ENCODE measurements around the gene SLA2.

DNA sequence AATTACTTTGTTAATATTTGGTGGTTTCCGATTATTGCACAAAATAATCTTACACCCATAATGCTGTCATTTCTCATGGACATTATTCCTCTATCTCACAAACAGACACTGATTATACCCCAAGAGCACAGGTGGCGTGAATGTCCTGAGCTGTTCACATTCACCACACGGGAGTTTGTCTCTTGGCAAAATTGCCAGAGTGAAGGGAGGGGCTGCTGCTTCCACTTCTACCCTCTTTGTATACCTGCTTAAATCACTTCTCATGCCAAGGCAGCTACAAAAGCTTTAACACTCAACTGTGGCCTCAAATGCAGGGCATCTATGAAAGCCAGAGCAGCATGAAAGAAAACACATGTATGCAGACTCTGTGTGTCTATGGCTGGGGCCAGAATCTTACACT is 41.9 kb upstream of the SLA2 start:
- TF ChIP-seq TOX (CRISPR knock-in tag; IDR thresholded peaks at IDR 0.05; ENCODE audit: borderline replicate concordance) (no peak), TCF4 (CRISPR knock-in tag; IDR thresholded peaks at IDR 0.05; ENCODE audit: borderline replicate concordance) (no peak), ZNF565 (CRISPR knock-in tag; conservative IDR thresholded peaks at IDR 0.05; ENCODE audit: low read depth) (no peak), OSR1 (CRISPR knock-in tag; IDR thresholded peaks at IDR 0.05) (no peak), ZFP30 (CRISPR knock-in tag; IDR thresholded peaks at IDR 0.05) (no peak)
- TF ChIP-seq, protein P1, sequence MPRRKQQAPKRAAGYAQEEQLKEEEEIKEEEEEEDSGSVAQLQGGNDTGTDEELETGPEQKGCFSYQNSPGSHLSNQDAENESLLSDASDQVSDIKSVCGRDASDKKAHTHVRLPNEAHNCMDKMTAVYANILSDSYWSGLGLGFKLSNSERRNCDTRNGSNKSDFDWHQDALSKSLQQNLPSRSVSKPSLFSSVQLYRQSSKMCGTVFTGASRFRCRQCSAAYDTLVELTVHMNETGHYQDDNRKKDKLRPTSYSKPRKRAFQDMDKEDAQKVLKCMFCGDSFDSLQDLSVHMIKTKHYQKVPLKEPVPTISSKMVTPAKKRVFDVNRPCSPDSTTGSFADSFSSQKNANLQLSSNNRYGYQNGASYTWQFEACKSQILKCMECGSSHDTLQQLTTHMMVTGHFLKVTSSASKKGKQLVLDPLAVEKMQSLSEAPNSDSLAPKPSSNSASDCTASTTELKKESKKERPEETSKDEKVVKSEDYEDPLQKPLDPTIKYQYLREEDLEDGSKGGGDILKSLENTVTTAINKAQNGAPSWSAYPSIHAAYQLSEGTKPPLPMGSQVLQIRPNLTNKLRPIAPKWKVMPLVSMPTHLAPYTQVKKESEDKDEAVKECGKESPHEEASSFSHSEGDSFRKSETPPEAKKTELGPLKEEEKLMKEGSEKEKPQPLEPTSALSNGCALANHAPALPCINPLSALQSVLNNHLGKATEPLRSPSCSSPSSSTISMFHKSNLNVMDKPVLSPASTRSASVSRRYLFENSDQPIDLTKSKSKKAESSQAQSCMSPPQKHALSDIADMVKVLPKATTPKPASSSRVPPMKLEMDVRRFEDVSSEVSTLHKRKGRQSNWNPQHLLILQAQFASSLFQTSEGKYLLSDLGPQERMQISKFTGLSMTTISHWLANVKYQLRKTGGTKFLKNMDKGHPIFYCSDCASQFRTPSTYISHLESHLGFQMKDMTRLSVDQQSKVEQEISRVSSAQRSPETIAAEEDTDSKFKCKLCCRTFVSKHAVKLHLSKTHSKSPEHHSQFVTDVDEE (CRISPR knock-in tag; IDR thresholded peaks at IDR 0.05) = no peak
- TF ChIP-seq, protein P2, sequence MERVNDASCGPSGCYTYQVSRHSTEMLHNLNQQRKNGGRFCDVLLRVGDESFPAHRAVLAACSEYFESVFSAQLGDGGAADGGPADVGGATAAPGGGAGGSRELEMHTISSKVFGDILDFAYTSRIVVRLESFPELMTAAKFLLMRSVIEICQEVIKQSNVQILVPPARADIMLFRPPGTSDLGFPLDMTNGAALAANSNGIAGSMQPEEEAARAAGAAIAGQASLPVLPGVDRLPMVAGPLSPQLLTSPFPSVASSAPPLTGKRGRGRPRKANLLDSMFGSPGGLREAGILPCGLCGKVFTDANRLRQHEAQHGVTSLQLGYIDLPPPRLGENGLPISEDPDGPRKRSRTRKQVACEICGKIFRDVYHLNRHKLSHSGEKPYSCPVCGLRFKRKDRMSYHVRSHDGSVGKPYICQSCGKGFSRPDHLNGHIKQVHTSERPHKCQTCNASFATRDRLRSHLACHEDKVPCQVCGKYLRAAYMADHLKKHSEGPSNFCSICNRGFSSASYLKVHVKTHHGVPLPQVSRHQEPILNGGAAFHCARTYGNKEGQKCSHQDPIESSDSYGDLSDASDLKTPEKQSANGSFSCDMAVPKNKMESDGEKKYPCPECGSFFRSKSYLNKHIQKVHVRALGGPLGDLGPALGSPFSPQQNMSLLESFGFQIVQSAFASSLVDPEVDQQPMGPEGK (CRISPR knock-in tag; IDR thresholded peaks at IDR 0.05; ENCODE audit: borderline replicate concordance) = no peak
- TF ChIP-seq, protein P3, sequence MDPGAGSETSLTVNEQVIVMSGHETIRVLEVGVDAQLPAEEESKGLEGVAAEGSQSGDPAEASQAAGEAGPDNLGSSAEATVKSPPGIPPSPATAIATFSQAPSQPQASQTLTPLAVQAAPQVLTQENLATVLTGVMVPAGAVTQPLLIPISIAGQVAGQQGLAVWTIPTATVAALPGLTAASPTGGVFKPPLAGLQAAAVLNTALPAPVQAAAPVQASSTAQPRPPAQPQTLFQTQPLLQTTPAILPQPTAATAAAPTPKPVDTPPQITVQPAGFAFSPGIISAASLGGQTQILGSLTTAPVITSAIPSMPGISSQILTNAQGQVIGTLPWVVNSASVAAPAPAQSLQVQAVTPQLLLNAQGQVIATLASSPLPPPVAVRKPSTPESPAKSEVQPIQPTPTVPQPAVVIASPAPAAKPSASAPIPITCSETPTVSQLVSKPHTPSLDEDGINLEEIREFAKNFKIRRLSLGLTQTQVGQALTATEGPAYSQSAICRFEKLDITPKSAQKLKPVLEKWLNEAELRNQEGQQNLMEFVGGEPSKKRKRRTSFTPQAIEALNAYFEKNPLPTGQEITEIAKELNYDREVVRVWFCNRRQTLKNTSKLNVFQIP (CRISPR knock-in tag; IDR thresholded peaks at IDR 0.05; ENCODE audit: borderline replicate concordance, low read depth) = no peak

Data from SK-N-SH treated with all-trans-retinoic acid at 6 μM for 48 hours (cell line).